K562 (cell line): ENCODE data around the gene DPYSL4. TPM values are rescaled to one million over a fixed set of nuclear protein-coding genes. Genes with fewer than 3 reads are reported as not detected.

Experiments
- ATAC-seq: fragments of 200-7000 bp; cut with Tn5 transposase; 3 replicates; pipeline ENCODE4 v1.9.1; 2020; ENCODE audit warnings: moderate library complexity
- BruUV-seq: library from RNA; stranded (reverse); fragments of 400-500 nt; replicated peaks from 2 replicates; lab custom pipeline; 2021; lab: Mats Ljungman, UMichigan
- CTCF ChIA-PET: fragments of 300-600 bp; formaldehyde crosslinking; extraction: SDS; loops from one replicate; lab custom pipeline; 2021; ENCODE audit warnings: low intra/inter-chr PET ratio; lab: Yijun Ruan, JAX
- POLR2A ChIA-PET: fragments of 300-600, 350-650 bp; sonication (Branson Sonifier 250); formaldehyde crosslinking; extraction: SDS; loops from one replicate; lab custom pipeline; 2021; ENCODE audit warnings: antibody characterized with exemption, inconsistent platforms; lab: Yijun Ruan, JAX
- DNase-seq, 4 experiments: peaks; one replicate each; pipeline versions ENCODE4 v3.0.0 to v3.0.0-alpha.2; 2011 to 2018; ENCODE audit warnings: low spot score in 3 of 4, mixed read lengths in 3 of 4; ENCODE audit errors: extremely low read depth in 1 of 4
- FAIRE-seq: peaks from 2 replicates; lab custom pipeline; 2011; peaks lifted over from hg19 to GRCh38; lab: Jason Lieb, UNC
- H2AFZ ChIP-seq: 2 replicates; pipeline ENCODE4 v1.6.0; 2011; ENCODE audit warnings: low read depth, low read length, control low read depth, inconsistent platforms
- H3K27ac ChIP-seq: fragments of 200-600 bp; 3 replicates; pipeline ENCODE4 v1.8.0; 2011; ENCODE audit warnings: low read depth, mild to moderate bottlenecking, control low read depth, inconsistent platforms, low read length, moderate library complexity, mixed read lengths; ENCODE audit errors: extremely low read depth
- H3K27me3 ChIP-seq, 2 experiments: fragments of 300-600 bp in 1 of 2; 2 replicates in 1 of 2; 3 replicates in 1 of 2; pipeline versions ENCODE4 v1.6.0 to v1.8.0; 2011; ENCODE audit warnings: inconsistent platforms in 2 of 2, low read length in 2 of 2, mild to moderate bottlenecking in 1 of 2, mixed read lengths in 1 of 2, moderate library complexity in 1 of 2; ENCODE audit not compliant: control insufficient read depth in 2 of 2, insufficient read depth in 2 of 2
- H3K36me3 ChIP-seq: fragments of 300-600 bp; 3 replicates; pipeline ENCODE4 v1.8.0; 2011; ENCODE audit warnings: mild to moderate bottlenecking, low read length, inconsistent platforms; ENCODE audit not compliant: control insufficient read depth, insufficient read depth
- H3K4me1 ChIP-seq, 2 experiments: fragments of 200-600 bp in 1 of 2; replicated peaks in 1 of 2; 2 replicates in 1 of 2; 3 replicates in 1 of 2; pipeline versions ENCODE4 v1.5.1 to v1.8.0; 2011; ENCODE audit warnings: inconsistent platforms in 2 of 2, low read length in 2 of 2, mild to moderate bottlenecking in 1 of 2, mixed read lengths in 1 of 2, moderate library complexity in 1 of 2; ENCODE audit not compliant: control insufficient read depth in 2 of 2, insufficient read depth in 2 of 2
- H3K4me2 ChIP-seq: 2 replicates; pipeline ENCODE4 v1.6.1; 2011; ENCODE audit warnings: low read length, control low read depth, inconsistent platforms, mixed read lengths; ENCODE audit not compliant: insufficient read depth
- H3K4me3 ChIP-seq: fragments of 200-600 bp; sonication (generic), shearing (Covaris generic); 2 replicates; pipeline ENCODE4 v1.5.1; 2016; ENCODE audit warnings: control low read depth, inconsistent platforms
- H3K79me2 ChIP-seq: fragments of 200-600 bp; 3 replicates; pipeline ENCODE4 v1.8.0; 2011; ENCODE audit warnings: low read length, inconsistent platforms; ENCODE audit not compliant: control insufficient read depth, insufficient read depth
- H3K9ac ChIP-seq, 2 experiments: 2 replicates each; pipeline versions ENCODE4 v1.6.0 to v1.6.1; 2011; ENCODE audit warnings: low read depth in 2 of 2, low read length in 2 of 2, control low read depth in 1 of 2, inconsistent platforms in 1 of 2, mild to moderate bottlenecking in 1 of 2, mixed read lengths in 1 of 2; ENCODE audit not compliant: insufficient read depth in 1 of 2
- H3K9me1 ChIP-seq: one replicate; pipeline ENCODE4 v1.6.0; 2011; ENCODE audit warnings: inconsistent platforms, mild to moderate bottlenecking, low read length, moderate library complexity; ENCODE audit not compliant: control insufficient read depth, insufficient read depth
- H3K9me3 ChIP-seq: replicated peaks from 2 replicates; pipeline ENCODE4 v1.5.1; 2011; ENCODE audit warnings: low read depth, low read length, inconsistent platforms; ENCODE audit not compliant: control insufficient read depth, insufficient read depth
- H4K20me1 ChIP-seq: replicated peaks from 2 replicates; pipeline ENCODE4 v1.6.1; 2011; ENCODE audit warnings: low read length, inconsistent platforms, mixed read lengths; ENCODE audit not compliant: control insufficient read depth, insufficient read depth
- E2F6 ChIP-seq, 2 experiments: IDR thresholded peaks; 2 replicates each; pipeline ENCODE4 v1.6.1; 2011; ENCODE audit warnings: borderline replicate concordance in 1 of 2, control low read depth in 1 of 2, low read depth in 1 of 2, low read length in 1 of 2, mild to moderate bottlenecking in 1 of 2, mixed read lengths in 1 of 2, moderate library complexity in 1 of 2; ENCODE audit not compliant: insufficient read depth in 1 of 2, insufficient read length in 1 of 2, poor library complexity in 1 of 2, severe bottlenecking in 1 of 2; ENCODE audit errors: extremely low read depth in 1 of 2
- NEUROD1 ChIP-seq: fragments of 150-350 bp; IDR thresholded peaks from 2 replicates; pipeline ENCODE4 v1.6.1; 2014; ENCODE audit warnings: borderline replicate concordance, low read length, low read depth; ENCODE audit not compliant: partially characterized antibody
- WGBS: fragments of 100-300 bp; shearing (Covaris generic); methylation state at CpG from one replicate; pipeline ENCODE4 v1.1.6; 2016; ENCODE audit warnings: low coverage, mixed read lengths; ENCODE audit not compliant: insufficient coverage; ENCODE audit errors: missing lambda C conversion rate; 5-methylcytosine and 5-hydroxymethylcytosine counted together
- in situ Hi-C: fragments of 300-500 bp; cut with MboI; formaldehyde crosslinking; loops from 4 replicates; pipeline ENCODE4 v1.15.0; 2018; ENCODE audit warnings: inconsistent platforms, mixed read lengths
- intact Hi-C: fragments of 100-400 bp; cut with micrococcal nuclease; formaldehyde crosslinking; loops from 2 replicates; pipeline ENCODE4 v1.14.2; 2022
- polyA plus RNA-seq, 8 experiments: library from polyadenylated mRNA; depleted of rRNA in 4 of 8; stranded (reverse) in 5 of 8; unstranded in 3 of 8; fragments of >200 nt; fragmentation: Nextera tagmentation in 2 of 8; fragmentation: Illumina TruSeq in 1 of 8; extraction: Ambion mirVana in 2 of 8; extraction: Trizol in 1 of 8; gene quantifications; 2 replicates each; pipeline versions ENCODE4 v1.2.1 to v1.2.3, GENCODE V29; 2011 to 2014; ENCODE audit warnings: inconsistent platforms in 1 of 8, missing spikeins in 1 of 8
- total RNA-seq, 7 experiments: library from RNA; depleted of rRNA in 6 of 7; stranded (reverse); fragments of >200 nt in 6 of 7; fragmentation: Illumina TruSeq in 2 of 7; extraction: Trizol in 2 of 7; gene quantifications; 2 replicates each; pipeline versions ENCODE4 v1.2.1 to v1.2.3, GENCODE V29; 2011 to 2021; ENCODE audit warnings: low replicate concordance in 1 of 7

The DPYSL4 gene
- total and polyA plus RNA-seq, 9 of the 15 experiments (the other 6 are each of a cell fraction or from before 2014, with no cell fraction given): 0.03 TPM; not detected in 8

DNA sequence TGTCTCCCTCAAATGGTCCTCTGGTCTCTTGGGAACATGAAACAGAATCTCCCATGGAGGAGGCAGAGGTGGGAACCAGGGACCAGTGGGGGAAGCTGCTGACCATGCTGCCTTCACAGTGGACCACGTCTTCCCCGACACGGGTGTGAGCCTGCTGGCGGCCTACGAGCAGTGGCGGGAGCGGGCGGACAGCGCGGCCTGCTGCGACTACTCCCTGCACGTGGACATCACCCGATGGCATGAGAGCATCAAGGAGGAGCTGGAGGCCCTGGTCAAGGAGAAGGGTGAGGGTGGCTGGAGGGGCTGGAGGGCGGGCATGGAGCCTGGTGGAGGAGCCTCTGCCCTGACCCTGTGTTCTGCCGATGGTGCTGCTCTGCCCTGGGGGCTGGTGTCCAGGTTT lies 8.0 kb downstream of the DPYSL4 start:
- Histone ChIP-seq H3K4me1 (no peaks in the 10 kb centered on the region; a peak in 1 of 5 replicates), H4K20me1 (no peaks in the 10 kb centered on the region; the same call in 1 of the 2 replicates), H3K27ac (no peak overlapping the region), H3K9me1 (no peaks in the 10 kb centered on the region), H3K27me3 (peaks cover 0 to 17% of the 10 kb centered on the region in 2 experiments; a peak in 2 of 5 replicates), H3K9me3 (no peaks in the 10 kb centered on the region), H3K4me2 (no peak overlapping the region), H3K9ac (no peak overlapping the region), H2AFZ (no peak overlapping the region), H3K36me3 (no peaks in the 10 kb centered on the region), H3K79me2 (no peaks in the 10 kb centered on the region), H3K4me3 (no peak overlapping the region)
- FAIRE-seq: no peak
- WGBS: 2% methylated on average over 10 of the region's 15 CpGs
- ChIA-PET POLR2A (interaction anchor here (0.6 kb wide), 1 partner anchor 874 kb away, joined by 3 read pairs; no protein-coding TSS in a partner anchor), CTCF (no interaction called here)
- intact Hi-C loops: no loop called here
- no peak for ATAC-seq
- BruUV-seq: no TSS peak
- DNase-seq: no peak
- in situ Hi-C loops: no loop called here
- TF ChIP-seq E2F6 (IDR thresholded peaks at IDR 0.05; ENCODE audit: borderline replicate concordance in 1 of 2, extremely low read depth in 1 of 2, insufficient read depth in 1 of 2, insufficient read length in 1 of 2, low read depth in 1 of 2, low read length in 1 of 2, poor library complexity in 1 of 2, severe bottlenecking in 1 of 2) (peak in 1 of 2 experiments; percentile 50), NEUROD1 (no peak)
